ENCODE results near the gene GDPGP1. TPM values are rescaled to one million over a fixed set of nuclear protein-coding genes. Genes with fewer than 3 reads are reported as not detected.
A peak's percentile ranks its signal among the peaks of the same experiment; 100 is the strongest.
"Not testable (repeated sequence)": the region's sequence is repeated elsewhere in the genome, so short reads cannot be mapped to it uniquely, and the experiment has no call there.

The GDPGP1 gene
- total and polyA plus RNA-seq, 12 donors: 3.0 to 16.3 (median 13.0) TPM

- WGBS, 2 donors: 50 to 52% methylated on average over 13 of the region's 13 CpGs
- DNase-seq: peak; percentile 53 to 67
- ATAC-seq: not testable (repeated sequence)
Measured at GRCh38 chr15:90293040-90293810, 59.2 kb downstream of the GDPGP1 start.

GRCh38 chr15:90294159-90294558 is 60.1 kb downstream of the GDPGP1 start:
- H3K4me1 ChIP-seq: peaks cover 0 to 13% (median 0%) of the 10 kb centered on the region in 9 donors
- no peak for TF ChIP-seq CTCF (IDR thresholded peaks at IDR 0.05)
- H3K4me3 ChIP-seq: no peak overlapping the region
- no peaks in the 10 kb centered on the region for H3K36me3 ChIP-seq
- H3K27me3 ChIP-seq: no peaks in the 10 kb centered on the region
- H3K27ac ChIP-seq: no peak overlapping the region
- peaks cover 0 to 7% (median 0%) of the 10 kb centered on the region in 11 donors for H3K9me3 ChIP-seq
- intact Hi-C loops (cut with DNase I): no loop called here
- DNase-seq (no peak), ATAC-seq (peak in 1 of 8 donors; percentile 59)
- WGBS, 2 donors: 73 to 86% methylated on average over 6 of the region's 6 CpGs

More at GRCh38 chr15:90293040-90293810, 59.2 kb downstream of the GDPGP1 start:
- H3K27ac ChIP-seq; H3K27me3 ChIP-seq; H3K4me3 ChIP-seq; intact Hi-C loops (cut with DNase I); H3K36me3 ChIP-seq; H3K9me3 ChIP-seq: not testable (repeated sequence)
- TF ChIP-seq CTCF (IDR thresholded peaks at IDR 0.05): peak; percentile 60 to 86 (median 74)
- H3K4me1 ChIP-seq: peaks cover 0 to 13% (median 0%) of the 10 kb centered on the region in 9 donors

GRCh38 chr15:90294601-90295269 is 60.7 kb downstream of the GDPGP1 start:
- intact Hi-C loops (cut with DNase I): no loop called here
- 63 to 64% methylated on average over 16 of the region's 16 CpGs for WGBS, 2 donors
- DNase-seq: no peak
- Histone ChIP-seq H3K27ac (no peak overlapping the region), H3K36me3 (no peaks in the 10 kb centered on the region), H3K9me3 (peaks cover 0 to 7% (median 0%) of the 10 kb centered on the region in 11 donors), H3K4me3 (peak overlapping the region in 1 of 10 donors; percentile 11), H3K4me1 (peaks cover 0 to 13% (median 0%) of the 10 kb centered on the region in 9 donors), H3K27me3 (no peaks in the 10 kb centered on the region)
- TF ChIP-seq CTCF (IDR thresholded peaks at IDR 0.05): peak in 1 of 9 donors; percentile 29
- peak in 4 of 8 donors; percentile 15 to 72 (median 32) for ATAC-seq

GRCh38 chr15:90295270-90295648 is 61.2 kb downstream of the GDPGP1 start:
- no peak overlapping the region for H3K27ac ChIP-seq
- H3K36me3 ChIP-seq: no peaks in the 10 kb centered on the region
- no peak for TF ChIP-seq CTCF (IDR thresholded peaks at IDR 0.05)
- DNase-seq (no peak), ATAC-seq (peak in 5 of 8 donors; percentile 18 to 65 (median 41))
- peaks cover 0 to 13% (median 0%) of the 10 kb centered on the region in 9 donors for H3K4me1 ChIP-seq
- 42 to 56% methylated on average over 10 of the region's 10 CpGs for whole genome bisulfite sequencing, 2 donors
- H3K9me3 ChIP-seq: peaks cover 0 to 7% (median 0%) of the 10 kb centered on the region in 11 donors
- H3K4me3 ChIP-seq: peak overlapping the region in 2 of 10 donors; percentile 11
- intact Hi-C loops (cut with DNase I): no loop called here
- H3K27me3 ChIP-seq: no peaks in the 10 kb centered on the region

Other genes with a start within 250 kb of the GDPGP1 start
- gene ZNF710, start 232.9 kb upstream of the GDPGP1 start, total RNA-seq: 10 to 100 TPM in 1 of 10 donors, 1 to 10 TPM in 9; 2.8 to 19.8 (median 3.9) TPM
- gene ZNF710, start 232.9 kb upstream of the GDPGP1 start, polyA plus RNA-seq: 10 to 100 TPM in 1 of 2 donors, 1 to 10 TPM in 1; 3.3 to 11.0 TPM
- gene IDH2, start 131.7 kb upstream of the GDPGP1 start, total RNA-seq: 1,000 to 10,000 TPM in 4 of 10 donors, 100 to 1,000 TPM in 6; 731 to 1,135 (median 971) TPM
- gene IDH2, start 131.7 kb upstream of the GDPGP1 start, polyA plus RNA-seq: 100 to 1,000 TPM; 279 to 401 TPM
- gene SEMA4B, start 32.9 kb upstream of the GDPGP1 start, total RNA-seq: 10 to 100 TPM in 9 of 10 donors, 1 to 10 TPM in 1; 9.9 to 76.7 (median 15.1) TPM
- gene SEMA4B, start 32.9 kb upstream of the GDPGP1 start, polyA plus RNA-seq: 10 to 100 TPM; 24.7 to 27.0 TPM
- 10 to 100 TPM; 70.5 to 95.6 (median 77.7) TPM for gene CIB1, start 268 bp upstream of the GDPGP1 start, total RNA-seq
- 100 to 1,000 TPM in 1 of 2 donors, 10 to 100 TPM in 1; 80.2 to 144 TPM for gene CIB1, start 268 bp upstream of the GDPGP1 start, polyA plus RNA-seq
- gene TTLL13, start 15.3 kb downstream of the GDPGP1 start, total RNA-seq: under 1 TPM in 6 of 10 donors, not detected in 4; 0.19 to 0.78 (median 0.24) TPM
- under 1 TPM; 0.09 to 0.44 TPM for gene TTLL13, start 15.3 kb downstream of the GDPGP1 start, polyA plus RNA-seq
- gene NGRN, start 31.5 kb downstream of the GDPGP1 start, total RNA-seq: 100 to 1,000 TPM; 109 to 139 (median 119) TPM
- gene NGRN, start 31.5 kb downstream of the GDPGP1 start, polyA plus RNA-seq: 100 to 1,000 TPM in 1 of 2 donors, 10 to 100 TPM in 1; 56.5 to 119 TPM
- 10 to 100 TPM in 2 of 10 donors, 1 to 10 TPM in 8; 2.2 to 19.6 (median 7.0) TPM for gene ZNF774, start 118.1 kb downstream of the GDPGP1 start, total RNA-seq
- gene ZNF774, start 118.1 kb downstream of the GDPGP1 start, polyA plus RNA-seq: 1 to 10 TPM; 2.8 to 4.2 TPM
- gene IQGAP1, start 154.0 kb downstream of the GDPGP1 start, total RNA-seq: 10 to 100 TPM; 28.6 to 81.7 (median 35.0) TPM
- 10 to 100 TPM; 29.5 to 41.7 TPM for gene IQGAP1, start 154.0 kb downstream of the GDPGP1 start, polyA plus RNA-seq

Data from heart right ventricle (tissue), 16 donors.